GM23338 (cell line): ENCODE data around the gene VGLL4.
"Not testable (repeated sequence)": the region's sequence is repeated elsewhere in the genome, so short reads cannot be mapped to it uniquely, and the experiment has no call there.

ENCODE experiments used
- EZH2 ChIP-seq: fragments of 200-600 bp; sonication (generic); IDR thresholded peaks from one replicate; pipeline ENCODE4 v1.8.0; 2017; ENCODE audit warnings: antibody characterized with exemption, mild to moderate bottlenecking, low read depth; ENCODE audit not compliant: unreplicated experiment
- TF ChIP-seq, protein P1 (sequence below), 2 experiments: fragments of 200-600 bp in 1 of 2; sonication (generic) in 1 of 2; conservative IDR thresholded peaks; 2 replicates each; pipeline versions ENCODE4 v1.5.1 to v1.6.1; 2016 to 2017; ENCODE audit warnings: antibody characterized with exemption in 2 of 2, low read depth in 2 of 2, mild to moderate bottlenecking in 2 of 2, moderate library complexity in 1 of 2

DNA sequence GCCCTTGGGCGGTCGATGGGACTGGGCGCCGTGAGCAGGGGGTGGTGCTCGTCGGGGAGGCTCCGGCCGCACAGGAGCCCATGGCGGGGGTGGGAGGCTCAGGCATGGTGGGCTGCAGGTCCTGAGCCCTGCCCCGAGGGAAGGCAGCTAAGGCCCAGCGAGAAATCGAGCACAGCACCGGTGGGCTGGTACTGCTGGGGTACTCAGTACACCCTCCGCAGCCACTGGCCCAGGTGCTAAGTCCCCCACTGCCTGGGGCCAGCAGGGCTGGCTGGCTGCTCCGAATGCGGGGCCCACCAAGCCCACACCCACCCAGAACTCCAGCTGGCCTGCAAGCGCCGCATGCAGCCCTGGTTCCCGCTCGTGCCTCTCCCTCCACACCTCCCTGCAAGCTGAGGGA lies 132.1 kb downstream of the VGLL4 start:
- TF ChIP-seq, protein P1, sequence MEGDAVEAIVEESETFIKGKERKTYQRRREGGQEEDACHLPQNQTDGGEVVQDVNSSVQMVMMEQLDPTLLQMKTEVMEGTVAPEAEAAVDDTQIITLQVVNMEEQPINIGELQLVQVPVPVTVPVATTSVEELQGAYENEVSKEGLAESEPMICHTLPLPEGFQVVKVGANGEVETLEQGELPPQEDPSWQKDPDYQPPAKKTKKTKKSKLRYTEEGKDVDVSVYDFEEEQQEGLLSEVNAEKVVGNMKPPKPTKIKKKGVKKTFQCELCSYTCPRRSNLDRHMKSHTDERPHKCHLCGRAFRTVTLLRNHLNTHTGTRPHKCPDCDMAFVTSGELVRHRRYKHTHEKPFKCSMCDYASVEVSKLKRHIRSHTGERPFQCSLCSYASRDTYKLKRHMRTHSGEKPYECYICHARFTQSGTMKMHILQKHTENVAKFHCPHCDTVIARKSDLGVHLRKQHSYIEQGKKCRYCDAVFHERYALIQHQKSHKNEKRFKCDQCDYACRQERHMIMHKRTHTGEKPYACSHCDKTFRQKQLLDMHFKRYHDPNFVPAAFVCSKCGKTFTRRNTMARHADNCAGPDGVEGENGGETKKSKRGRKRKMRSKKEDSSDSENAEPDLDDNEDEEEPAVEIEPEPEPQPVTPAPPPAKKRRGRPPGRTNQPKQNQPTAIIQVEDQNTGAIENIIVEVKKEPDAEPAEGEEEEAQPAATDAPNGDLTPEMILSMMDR (conservative IDR thresholded peaks at IDR 0.05; ENCODE audit: low read depth in 2 of 2), result not testable (repeated sequence)
- TF ChIP-seq EZH2, result not testable (repeated sequence)
